UCSD-AML1 (cell line): Measurements from ENCODE around the gene QRICH1.

Experiments used
- DNase-seq: peaks from one replicate; lab custom pipeline; 2025; ENCODE audit not compliant: unreplicated experiment; lab: John Stamatoyannopoulos, UW

The QRICH1 gene, protein sequence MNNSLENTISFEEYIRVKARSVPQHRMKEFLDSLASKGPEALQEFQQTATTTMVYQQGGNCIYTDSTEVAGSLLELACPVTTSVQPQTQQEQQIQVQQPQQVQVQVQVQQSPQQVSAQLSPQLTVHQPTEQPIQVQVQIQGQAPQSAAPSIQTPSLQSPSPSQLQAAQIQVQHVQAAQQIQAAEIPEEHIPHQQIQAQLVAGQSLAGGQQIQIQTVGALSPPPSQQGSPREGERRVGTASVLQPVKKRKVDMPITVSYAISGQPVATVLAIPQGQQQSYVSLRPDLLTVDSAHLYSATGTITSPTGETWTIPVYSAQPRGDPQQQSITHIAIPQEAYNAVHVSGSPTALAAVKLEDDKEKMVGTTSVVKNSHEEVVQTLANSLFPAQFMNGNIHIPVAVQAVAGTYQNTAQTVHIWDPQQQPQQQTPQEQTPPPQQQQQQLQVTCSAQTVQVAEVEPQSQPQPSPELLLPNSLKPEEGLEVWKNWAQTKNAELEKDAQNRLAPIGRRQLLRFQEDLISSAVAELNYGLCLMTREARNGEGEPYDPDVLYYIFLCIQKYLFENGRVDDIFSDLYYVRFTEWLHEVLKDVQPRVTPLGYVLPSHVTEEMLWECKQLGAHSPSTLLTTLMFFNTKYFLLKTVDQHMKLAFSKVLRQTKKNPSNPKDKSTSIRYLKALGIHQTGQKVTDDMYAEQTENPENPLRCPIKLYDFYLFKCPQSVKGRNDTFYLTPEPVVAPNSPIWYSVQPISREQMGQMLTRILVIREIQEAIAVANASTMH

DNA sequence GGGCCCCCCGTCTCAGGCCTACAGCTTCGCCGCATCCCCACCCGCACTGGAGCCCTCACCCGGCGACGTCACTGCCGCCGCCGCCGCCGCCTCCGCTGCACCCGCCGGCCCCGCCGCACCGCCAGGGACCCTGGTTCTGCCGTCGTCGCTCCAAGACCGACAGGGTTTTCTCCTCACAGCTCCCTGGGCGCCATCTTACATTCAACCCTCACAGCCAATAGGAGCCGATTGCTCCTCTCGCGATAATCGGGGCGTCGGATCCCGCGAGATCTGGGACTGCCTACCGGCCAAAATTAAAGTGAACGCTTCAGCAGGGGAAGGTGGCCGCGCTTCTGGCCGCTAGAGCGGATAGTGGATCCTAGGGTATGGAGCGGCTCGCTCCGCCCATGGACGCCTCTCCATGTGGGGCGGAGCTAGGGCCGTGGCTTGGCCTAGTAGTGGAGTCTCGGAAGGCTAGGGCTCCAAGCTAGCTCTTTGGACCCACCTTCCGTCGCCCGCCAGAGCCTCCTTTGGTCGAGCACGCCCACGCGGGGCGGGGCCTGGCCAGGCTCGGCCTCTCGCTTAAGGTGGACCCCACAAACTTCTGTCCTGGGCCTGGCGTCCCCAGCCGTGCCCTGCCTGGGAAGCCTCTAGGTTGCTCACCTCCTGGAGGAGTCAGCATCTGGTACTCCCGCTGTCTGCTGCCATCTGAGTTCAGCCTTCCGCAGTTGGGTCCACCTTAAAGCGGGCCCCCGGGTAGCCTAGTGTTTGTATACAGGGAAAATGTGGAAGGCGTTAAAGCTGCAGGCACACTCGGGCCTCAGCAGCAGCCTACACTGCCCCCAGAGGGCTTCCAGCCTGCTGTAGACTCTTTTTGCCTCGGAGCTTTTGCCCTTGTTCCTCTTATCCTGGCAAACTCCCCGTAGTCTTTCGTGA is at the start of gene QRICH1:
Gene QRICH1, minus strand, starts transcription at position 219 of the 915 bp plus-strand sequence. CDS start 17,054 bp downstream, outside the sequence.
- DNase-seq: peak; percentile 98

DNA sequence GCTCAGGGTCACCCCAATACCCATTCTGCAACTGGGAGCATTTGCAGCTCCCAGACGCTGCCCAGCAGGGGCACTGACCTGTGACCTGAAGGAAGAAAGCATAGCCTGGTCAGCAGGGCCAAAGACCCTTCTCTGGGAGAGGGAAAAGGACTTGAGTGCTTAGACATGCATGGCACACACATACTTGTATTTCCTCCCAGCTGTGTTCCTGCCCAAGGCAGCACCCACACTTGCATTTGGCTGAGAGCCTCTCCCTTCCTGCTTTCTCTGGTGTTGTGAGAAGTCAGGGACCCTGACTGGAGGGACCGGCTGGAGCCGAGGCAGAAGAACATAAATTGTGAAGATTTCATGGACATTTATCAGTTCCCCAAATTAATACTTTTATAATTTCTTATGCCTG is 46.2 kb upstream of the QRICH1 start:
- DNase-seq: no peak

DNA sequence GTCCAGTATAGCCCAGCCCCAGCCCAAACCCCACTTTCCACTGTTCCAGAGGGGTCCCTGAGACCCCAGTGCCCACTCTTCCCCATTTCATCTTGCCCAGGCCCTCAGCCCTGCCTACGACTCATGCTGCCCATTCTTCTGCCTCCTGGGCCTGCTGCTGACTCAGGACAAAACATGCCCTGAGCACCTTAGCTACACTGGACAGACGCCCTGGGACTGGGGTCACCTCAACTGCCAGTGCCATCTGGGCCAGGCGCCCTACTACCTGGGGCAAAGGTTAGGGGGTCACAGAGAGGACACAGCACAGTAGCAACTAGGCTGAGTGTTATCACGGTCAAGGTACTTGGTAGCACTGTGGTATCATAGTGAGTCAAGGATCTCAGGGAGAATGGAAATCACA is 41.6 kb upstream of the QRICH1 start:
- DNase-seq: no peak

DNA sequence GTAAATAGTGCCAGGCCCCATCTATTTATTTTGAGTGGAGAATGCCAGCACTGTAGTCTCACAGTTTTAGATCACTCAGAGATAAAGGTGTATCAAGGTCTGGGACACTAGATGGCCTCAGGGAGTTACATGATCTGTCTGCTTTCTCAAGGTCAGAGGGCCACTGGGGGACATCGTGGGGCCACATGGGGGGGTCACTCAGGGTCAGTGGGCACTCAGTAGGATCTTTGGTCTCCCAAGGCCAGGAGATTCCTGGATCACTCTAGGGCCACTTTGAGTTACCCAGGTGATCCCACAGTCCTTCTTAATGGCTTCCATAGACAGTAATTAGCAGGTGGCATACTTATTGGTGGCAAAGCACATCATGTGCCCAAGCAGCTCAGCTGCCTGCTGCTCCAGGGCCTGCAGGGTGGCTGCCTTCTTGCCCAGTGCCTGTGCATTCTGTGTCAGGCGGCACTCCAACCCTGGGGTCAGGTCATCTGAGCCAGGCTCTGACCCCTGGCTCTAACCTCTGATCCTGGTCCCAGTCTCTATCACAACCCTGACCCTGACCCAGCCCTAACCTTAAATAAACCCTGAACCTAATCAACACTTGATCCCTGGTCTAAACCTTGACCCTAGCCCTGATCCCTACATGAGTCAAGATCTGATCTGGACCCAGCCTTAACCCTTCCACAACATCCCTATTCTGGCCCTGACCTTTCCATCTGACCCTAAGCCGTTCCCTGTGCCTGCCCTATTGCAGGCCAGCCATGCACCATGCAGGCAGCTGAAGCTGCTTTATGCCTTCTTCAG is 40.8 kb upstream of the QRICH1 start:
- DNase-seq: no peak

DNA sequence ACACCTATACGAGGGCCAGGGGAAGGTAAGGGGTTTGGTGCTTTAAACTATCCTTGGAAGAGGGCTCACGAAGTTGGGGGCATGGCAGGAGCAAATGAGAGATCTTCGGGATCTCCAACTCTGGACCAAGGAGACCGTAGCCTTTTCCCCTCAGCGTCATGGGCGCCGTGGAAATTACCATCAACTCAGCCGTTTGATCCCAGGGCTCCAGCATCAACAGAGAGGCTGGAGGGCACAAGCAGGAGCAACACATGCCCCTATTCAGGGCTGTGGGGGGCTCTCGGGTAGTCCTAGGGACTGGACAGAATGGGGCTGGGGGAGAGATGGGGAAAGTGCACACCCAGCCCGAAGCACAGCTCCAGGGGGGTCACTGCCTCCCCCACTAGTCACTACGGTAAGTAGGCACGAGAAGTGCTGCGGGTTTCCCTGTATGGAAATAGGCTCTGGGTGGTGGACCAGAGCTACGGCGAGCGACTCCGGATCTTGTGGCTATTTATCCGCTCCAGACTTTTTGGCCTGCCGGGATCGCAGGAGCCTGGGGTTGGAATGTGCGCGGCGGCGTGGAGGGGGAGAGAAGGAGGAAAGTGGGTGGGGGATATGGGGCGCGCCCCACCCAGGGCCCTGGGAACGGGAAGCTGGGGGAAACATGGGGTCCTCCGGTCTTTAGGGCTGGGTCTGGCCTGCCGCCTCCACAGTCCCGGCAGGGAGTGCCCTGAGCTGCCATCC is 39.5 kb upstream of the QRICH1 start:
- DNase-seq: peak; percentile 83

DNA sequence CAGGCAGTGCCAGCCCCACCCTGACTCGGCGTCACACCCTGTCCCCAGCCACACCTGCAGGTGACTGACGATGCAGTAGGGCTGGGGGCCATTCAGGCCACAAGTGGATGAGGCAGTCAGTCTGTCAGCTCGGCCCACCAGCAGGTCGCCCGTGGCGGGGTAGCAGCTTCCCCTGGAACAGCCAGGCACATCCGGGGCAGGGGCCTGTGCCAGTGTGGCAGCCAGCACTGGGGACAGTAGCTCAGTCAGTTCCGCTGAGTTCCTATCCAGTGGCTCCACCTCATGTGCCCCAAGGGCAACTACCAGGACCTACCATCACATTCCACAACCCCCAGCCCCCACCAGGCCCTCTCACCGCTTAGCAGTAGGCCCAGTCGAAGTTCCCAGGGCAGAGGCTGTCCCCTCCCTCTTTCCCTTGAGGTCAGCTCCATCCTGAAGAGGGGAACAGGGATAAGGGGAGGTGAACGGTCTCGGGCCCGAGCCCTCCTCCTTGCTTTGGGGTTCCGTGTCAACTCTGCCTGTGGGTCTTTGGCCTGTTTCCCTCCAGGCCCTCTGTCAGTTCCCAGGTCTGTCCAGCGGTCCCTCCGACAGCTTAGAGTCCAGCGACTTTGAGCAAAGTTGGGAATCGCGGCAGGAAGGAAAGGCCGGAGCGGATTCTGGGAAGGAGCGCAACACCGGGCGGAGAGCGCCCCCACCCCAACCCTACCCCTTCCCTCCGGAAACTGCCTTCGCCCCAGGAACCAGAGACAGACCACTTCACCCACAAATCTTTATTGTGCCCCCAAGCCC is 38.8 kb upstream of the QRICH1 start, which contains the start of gene LAMB2:
Gene LAMB2, minus strand, starts transcription at position 614 of the 789 bp plus-strand sequence. Its CDS starts 183 bp downstream, at position 431.
- DNase-seq: peak; percentile 76

DNA sequence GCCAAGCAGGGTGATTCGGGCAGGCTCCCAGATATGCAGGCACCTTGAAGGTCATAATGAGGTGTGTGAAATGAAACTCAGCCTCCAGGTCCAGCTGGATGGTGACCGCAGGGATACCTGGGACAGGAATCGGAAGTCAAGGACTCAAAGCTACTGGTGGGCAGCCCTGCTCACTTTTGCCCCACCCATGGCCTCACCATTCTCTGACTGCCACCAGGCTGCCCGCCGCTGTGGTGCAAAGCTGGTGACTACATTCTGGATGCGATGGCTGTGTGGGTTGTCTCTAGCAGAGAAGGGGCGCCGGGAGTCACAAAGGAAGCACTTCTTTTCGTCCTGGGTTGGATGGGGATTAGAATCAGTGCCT is 38.2 kb upstream of the QRICH1 start:
- DNase-seq: no peak

DNA sequence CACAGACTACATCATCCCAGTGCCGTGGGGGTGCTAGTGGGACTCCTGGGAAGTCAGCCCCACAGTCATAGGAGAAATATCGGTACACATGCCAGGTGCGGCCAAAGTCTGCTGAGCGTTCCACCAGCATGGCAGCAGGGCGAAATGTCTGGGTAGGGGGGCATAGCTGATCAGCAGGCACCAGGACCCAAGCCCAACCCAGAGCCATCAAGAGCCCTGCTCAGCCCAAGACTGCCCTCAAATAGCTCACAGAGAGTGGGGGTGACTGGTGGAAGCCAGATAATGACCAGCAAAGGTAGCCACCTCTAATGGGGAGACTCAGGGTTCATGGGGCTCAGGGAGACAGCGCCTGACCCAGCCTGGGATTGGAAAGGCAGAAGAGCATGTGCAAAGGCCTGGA is 37.7 kb upstream of the QRICH1 start:
- no peak for DNase-seq

DNA sequence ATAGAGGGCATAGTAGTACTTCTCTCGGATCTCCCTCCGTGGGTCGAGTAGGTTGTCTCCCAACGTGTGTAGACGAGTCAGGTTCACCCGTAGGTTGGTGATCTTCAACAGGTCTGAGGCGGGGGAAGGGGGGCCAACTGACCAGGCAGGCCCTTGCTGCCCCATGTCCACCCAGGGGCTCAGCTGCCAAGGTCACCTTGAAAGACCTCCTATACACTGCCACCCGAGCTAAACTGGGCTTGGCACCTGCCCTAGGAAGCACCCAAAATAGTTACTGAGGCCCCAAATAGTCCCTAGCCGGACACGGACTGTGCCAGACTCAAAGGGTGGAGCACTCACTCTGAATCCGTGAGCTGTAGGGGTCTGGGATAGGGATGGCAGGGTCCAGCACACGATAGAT is 37.2 kb upstream of the QRICH1 start:
- no peak for DNase-seq

DNA sequence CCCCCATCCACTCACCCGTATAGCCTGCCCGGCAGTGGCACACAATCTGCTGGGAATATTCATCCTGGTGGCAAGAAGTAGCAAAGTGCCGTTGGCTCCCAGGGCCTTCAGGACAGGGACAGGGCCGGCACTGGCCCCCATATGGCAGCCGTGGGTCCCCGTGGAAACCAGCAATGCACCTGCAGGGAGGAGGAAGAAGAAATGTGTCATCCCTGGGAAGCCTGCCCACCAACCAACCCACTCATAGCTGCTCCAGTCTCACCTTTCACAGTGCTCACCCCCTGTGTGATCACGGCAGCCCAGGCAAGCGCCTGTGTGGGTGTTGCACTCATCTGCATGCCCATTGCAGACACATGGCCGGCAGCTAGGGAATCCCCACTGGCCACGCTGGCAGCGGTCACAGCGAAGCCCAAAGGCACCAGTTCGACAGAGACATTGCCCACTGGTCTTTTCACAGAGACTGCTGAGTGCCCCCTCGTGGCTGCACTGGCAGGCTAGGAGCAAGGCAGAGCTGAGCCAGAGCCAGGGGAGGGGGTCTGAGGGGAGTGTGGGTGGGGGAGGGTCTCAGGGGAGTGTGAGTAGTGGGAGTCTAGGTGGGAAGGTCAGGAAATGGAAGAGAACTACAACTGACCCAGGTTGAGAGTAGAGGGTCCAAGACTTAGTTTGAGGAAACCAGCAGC is 31.3 kb upstream of the QRICH1 start:
- no peak for DNase-seq

DNA sequence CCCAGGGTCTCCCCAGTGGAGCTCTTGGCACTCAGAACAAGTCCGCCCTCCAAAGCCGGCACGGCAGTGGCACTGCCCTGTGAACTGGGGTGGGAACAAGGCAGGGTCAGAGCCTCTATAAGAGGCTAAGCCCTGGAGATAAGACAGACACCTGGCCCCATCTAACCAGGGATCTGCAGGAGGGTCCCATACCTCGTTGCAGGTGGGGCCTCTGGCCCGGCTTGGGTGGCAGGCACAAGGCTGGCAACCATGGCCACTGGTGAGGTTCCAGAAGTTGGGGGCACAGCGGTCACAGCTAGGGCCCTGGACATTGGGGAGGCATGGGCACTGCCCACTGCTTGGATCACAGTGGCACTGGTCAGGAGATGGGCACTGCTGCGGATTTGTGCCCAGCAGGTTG is 30.3 kb upstream of the QRICH1 start:
- no peak for DNase-seq

DNA sequence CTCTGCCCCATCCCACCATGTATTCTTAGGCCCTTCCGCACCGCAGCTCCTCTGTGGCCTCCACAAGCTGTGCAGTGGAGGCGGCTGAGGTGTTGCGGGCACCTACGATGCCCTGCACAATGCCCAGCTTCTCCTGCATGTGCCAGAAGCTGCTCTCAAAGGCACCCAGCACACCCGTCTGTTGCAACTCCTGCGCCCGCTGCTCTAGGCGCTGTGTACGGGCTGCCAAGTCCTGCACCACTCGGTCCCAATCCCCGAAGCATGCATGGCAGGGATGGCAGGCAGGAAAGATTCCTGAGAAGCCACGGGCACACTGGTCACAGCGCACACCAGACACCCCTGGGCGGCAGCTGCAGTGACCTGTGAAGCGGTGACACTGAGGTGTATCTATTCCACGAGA is 29.8 kb upstream of the QRICH1 start:
- DNase-seq: no peak

DNA sequence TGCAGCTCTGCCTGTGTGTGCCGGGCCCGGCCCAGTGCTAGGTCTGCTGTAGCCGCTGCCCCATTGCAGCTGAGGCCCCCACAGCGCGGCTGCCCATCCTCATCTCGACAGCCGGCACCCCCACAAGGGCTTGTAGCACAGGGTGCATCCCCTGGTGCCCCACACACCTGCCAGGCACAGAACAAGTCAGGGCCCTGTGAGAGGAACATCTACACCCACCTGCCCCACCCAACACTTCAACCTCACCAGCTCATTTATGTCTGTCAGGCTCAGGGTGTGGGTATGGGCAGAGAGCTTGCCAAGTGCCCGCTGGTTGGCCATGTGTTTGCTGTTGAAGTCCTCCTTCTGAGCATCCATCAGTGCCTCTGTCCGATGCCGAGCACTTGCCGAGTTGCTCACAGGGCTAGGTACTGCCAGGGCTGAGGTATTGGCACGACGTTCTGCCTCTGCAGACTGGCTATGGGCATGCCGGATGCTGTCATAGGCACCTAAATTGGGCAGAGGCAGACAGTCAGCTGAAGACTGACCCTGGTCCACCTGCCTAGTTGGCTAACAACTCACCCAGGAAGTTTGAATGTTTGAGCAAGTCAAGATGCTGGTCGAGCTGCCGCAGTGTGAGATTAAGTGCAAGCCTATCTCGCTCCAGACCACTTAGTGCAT is 29.1 kb upstream of the QRICH1 start:
- DNase-seq: no peak

DNA sequence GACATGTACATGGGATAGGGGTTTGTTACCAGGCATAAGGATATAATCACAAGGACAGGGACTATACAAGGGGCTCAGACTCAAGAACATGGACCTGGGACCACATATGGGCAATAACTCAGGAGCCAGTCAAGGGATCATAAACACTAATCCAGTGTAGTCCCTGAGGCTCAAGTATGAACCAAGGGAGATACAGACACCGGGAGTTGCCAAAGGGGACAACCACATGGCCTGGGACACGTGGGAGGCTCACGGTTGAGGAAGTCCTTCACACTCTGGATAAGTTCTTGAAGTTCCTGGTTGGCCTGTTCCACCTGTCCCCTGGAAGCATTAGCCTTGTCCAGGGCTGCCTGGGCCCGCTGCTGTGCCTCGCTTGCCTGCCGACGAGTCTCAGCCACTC is 28.6 kb upstream of the QRICH1 start:
- DNase-seq: no peak

DNA sequence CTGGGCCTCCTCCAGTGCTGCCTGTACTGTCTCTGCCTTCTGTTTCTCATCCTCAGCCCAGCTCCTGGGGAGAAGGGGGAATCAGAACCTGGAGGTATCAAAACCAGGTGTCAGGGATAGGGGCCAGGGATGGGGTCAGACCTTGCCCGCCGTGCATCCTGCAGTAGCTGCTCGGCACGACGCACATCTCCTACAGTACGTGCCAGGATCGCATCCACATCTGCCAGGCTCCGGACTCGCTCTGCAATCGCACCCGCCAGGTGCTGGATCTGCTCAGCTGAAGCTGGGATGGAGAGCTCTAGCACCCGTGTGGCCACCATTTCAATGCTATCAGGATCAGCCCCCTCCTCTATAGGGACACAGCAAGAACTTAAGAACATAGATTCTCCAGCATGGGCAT is 28.2 kb upstream of the QRICH1 start:
- no peak for DNase-seq

DNA sequence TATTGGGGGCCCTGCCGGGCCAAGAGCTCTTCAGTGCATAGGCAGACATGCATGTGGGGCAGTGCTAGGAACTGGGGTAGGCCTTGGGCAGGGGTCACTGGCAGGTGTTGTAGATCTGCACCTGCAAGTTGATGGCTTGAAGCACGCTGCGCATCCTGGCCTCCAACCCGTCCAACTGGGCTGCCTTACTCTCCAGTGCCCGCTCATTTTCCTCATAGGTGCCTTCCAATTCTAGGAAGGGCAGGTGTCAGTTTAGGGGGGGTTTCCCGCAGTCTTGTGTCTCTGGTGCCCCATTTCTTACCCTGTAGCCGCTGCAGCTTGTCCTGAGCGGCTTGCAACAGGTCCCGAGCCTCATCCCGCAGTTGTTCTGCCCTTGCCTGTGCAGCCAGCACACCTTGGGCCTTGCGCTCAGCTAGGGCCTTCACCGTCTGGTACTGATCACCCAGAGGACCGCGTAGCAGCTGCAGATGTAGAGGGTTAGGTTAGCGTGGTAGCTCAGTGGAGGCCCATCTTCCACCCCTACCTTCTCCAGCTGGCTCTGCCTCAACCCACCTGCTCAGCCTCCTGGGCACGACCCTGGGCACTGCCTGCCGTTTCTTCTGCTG is 27.4 kb upstream of the QRICH1 start:
- DNase-seq: no peak

DNA sequence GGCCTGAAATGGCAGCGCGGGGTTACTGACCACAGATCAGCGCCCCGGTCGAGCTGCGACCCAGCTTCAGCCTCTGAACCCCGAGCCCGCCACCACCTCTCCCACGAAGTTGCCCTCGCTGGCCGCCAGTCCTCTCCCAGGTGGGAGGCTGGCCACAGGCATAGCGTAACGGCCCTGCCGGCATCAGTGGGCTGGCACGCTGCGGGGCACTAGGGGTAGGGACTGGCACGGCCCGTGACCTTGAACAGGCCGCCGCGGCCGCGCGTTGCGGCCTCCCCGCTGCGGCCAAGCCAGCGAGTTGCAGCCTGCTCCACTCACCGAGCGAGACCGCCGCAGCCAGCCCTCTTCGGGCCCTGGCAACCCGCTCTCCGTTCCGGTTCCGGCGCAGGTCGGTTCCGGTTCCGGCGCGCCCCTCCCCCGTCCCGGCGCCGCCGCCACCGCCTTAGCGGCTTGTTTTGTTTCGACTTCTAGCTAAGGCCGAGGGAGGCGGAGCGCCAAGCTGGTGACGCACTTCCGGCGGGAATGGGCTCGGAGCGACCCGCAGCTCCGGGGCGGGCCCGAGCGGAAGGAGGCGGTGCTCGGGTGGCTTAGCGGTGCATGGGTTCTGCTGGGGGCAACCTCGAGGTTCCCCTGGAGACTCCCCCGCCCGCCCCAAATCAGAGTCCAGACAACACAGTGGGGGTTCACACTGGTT is 26.7 kb upstream of the QRICH1 start, which contains the start of gene USP19:
Gene USP19, minus strand, starts transcription at position 386 of the 694 bp plus-strand sequence. CDS start 1,678 bp downstream, outside the sequence.
- DNase-seq: peak; percentile 93
